HL-60 (cell line): ENCODE measurements around the gene KCNQ5.

Experiments used
- DNase-seq, 2 experiments: peaks; one replicate each; pipeline ENCODE4 v3.0.0-alpha.2; 2010 to 2020; ENCODE audit warnings: low read depth in 1 of 2, low spot score in 1 of 2
- H3K27ac ChIP-seq: fragments of 250-450 bp; sonication (Bioruptor Pico); replicated peaks from 2 replicates; pipeline ENCODE4 v1.5.1; 2020; ENCODE audit warnings: mild to moderate bottlenecking, moderate library complexity
- H3K27me3 ChIP-seq: fragments of 250-450 bp; sonication (Bioruptor Pico); 2 replicates; pipeline ENCODE4 v1.5.1; 2021; ENCODE audit warnings: mild to moderate bottlenecking, moderate library complexity; ENCODE audit not compliant: insufficient read depth, poor library complexity, severe bottlenecking
- H3K4me3 ChIP-seq: replicated peaks from 2 replicates; pipeline ENCODE4 v1.5.1; 2011; ENCODE audit warnings: mild to moderate bottlenecking, control low read depth, low read length; ENCODE audit not compliant: insufficient read depth
- GABPA ChIP-seq: IDR thresholded peaks from 2 replicates; pipeline ENCODE4 v1.6.1; 2012; ENCODE audit warnings: low read depth
- POLR2AphosphoS5 ChIP-seq: IDR thresholded peaks from 2 replicates; pipeline ENCODE4 v1.6.1; 2012; ENCODE audit warnings: low read depth
- SPI1 ChIP-seq: IDR thresholded peaks from 2 replicates; pipeline ENCODE4 v1.6.1; 2012; ENCODE audit warnings: low read depth, mild to moderate bottlenecking, borderline replicate concordance
- TF ChIP-seq, protein P1 (sequence below): IDR thresholded peaks from 2 replicates; pipeline ENCODE4 v1.6.1; 2012; ENCODE audit warnings: low read depth; ENCODE audit not compliant: insufficient replicate concordance
- TF ChIP-seq, protein P2 (sequence below): IDR thresholded peaks from one replicate; pipeline ENCODE4 v1.5.1; 2011; ENCODE audit warnings: low read length, control low read depth, inconsistent platforms; ENCODE audit not compliant: insufficient read depth

Gene KCNQ5

GRCh38 chr6:72724545-72724944, 102.7 kb downstream of the KCNQ5 start:
- DNase-seq: no peak
- H3K27me3 ChIP-seq: no peaks in the 10 kb centered on the region
- H3K4me3 ChIP-seq: no peak overlapping the region
- no peak for TF ChIP-seq POLR2AphosphoS5
- no peak for TF ChIP-seq GABPA
- TF ChIP-seq, protein P1, sequence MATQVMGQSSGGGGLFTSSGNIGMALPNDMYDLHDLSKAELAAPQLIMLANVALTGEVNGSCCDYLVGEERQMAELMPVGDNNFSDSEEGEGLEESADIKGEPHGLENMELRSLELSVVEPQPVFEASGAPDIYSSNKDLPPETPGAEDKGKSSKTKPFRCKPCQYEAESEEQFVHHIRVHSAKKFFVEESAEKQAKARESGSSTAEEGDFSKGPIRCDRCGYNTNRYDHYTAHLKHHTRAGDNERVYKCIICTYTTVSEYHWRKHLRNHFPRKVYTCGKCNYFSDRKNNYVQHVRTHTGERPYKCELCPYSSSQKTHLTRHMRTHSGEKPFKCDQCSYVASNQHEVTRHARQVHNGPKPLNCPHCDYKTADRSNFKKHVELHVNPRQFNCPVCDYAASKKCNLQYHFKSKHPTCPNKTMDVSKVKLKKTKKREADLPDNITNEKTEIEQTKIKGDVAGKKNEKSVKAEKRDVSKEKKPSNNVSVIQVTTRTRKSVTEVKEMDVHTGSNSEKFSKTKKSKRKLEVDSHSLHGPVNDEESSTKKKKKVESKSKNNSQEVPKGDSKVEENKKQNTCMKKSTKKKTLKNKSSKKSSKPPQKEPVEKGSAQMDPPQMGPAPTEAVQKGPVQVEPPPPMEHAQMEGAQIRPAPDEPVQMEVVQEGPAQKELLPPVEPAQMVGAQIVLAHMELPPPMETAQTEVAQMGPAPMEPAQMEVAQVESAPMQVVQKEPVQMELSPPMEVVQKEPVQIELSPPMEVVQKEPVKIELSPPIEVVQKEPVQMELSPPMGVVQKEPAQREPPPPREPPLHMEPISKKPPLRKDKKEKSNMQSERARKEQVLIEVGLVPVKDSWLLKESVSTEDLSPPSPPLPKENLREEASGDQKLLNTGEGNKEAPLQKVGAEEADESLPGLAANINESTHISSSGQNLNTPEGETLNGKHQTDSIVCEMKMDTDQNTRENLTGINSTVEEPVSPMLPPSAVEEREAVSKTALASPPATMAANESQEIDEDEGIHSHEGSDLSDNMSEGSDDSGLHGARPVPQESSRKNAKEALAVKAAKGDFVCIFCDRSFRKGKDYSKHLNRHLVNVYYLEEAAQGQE: no peak
- TF ChIP-seq, protein P2, sequence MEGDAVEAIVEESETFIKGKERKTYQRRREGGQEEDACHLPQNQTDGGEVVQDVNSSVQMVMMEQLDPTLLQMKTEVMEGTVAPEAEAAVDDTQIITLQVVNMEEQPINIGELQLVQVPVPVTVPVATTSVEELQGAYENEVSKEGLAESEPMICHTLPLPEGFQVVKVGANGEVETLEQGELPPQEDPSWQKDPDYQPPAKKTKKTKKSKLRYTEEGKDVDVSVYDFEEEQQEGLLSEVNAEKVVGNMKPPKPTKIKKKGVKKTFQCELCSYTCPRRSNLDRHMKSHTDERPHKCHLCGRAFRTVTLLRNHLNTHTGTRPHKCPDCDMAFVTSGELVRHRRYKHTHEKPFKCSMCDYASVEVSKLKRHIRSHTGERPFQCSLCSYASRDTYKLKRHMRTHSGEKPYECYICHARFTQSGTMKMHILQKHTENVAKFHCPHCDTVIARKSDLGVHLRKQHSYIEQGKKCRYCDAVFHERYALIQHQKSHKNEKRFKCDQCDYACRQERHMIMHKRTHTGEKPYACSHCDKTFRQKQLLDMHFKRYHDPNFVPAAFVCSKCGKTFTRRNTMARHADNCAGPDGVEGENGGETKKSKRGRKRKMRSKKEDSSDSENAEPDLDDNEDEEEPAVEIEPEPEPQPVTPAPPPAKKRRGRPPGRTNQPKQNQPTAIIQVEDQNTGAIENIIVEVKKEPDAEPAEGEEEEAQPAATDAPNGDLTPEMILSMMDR: no peak
- no peak for TF ChIP-seq SPI1
- H3K27ac ChIP-seq: no peak overlapping the region

DNA sequence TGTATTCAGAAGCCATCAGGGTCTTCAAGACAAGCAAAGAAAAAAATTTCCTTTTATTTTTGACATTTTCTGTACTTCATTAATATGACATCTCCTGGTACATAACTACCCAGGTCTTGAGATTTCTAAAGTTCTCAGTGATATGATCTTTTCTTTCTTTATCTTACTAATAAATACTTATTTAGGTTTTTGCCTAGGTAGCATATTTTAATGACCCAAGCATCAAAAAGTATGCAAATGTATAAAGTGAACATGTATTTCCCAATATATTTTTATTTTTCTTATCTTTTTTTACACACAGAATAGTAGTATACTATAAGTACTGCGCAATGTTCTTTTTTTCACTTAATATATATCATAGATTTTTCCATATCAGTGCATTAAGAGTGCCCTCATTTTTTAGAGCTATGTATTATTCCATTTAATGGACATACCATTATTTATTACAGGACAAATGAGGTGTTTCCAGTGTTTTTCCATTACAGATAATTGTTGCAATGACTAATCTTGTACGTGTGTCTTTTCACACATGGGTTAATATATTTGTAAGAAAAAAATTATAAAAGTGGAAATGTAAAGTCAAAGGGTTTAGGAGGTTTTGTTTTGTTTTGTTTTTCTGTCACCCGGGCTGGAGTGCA, 107.0 kb downstream of the KCNQ5 start:
- no peaks in the 10 kb centered on the region for H3K27me3 ChIP-seq
- TF ChIP-seq, protein P1: no peak
- TF ChIP-seq SPI1 (no peak), POLR2AphosphoS5 (no peak), GABPA (no peak)
- TF ChIP-seq, protein P2: no peak
- DNase-seq: no peak
- no peak overlapping the region for H3K27ac ChIP-seq
- H3K4me3 ChIP-seq: no peak overlapping the region

DNA sequence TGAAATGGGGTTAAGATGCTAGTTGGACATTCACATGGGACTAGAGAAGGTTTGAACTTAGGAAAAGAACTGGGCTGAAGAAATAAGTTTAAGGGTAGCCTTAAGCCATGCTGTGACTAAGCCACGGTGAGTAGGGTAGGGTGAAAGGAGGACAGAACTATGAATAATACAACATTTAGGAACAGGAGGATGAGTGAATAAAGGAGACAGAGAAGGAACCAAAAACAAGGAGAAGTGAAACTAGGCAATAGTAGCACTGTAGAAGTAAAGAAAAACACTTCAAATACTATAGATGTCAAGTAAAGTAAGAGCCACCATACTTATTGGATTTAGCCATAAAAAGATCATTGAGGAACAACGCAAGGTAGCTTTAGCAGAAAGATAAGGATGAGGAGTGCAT, 111.2 kb downstream of the KCNQ5 start:
- TF ChIP-seq, protein P1: no peak
- TF ChIP-seq, protein P2: no peak
- TF ChIP-seq SPI1 (no peak), GABPA (no peak), POLR2AphosphoS5 (no peak)
- no peak overlapping the region for H3K27ac ChIP-seq
- no peak overlapping the region for H3K4me3 ChIP-seq
- no peak for DNase-seq
- no peaks in the 10 kb centered on the region for H3K27me3 ChIP-seq
